Globus pallidus (tissue), 1 donor: ENCODE measurements around the gene ARID3A.

Experiments
- DNase-seq: peaks from one replicate; pipeline ENCODE4 v3.0.0-alpha.2; 2015; ENCODE audit warnings: low spot score

The ARID3A gene

GRCh38 chr19:912181-913079 is 13.4 kb upstream of the ARID3A start:
- no peak for DNase-seq

GRCh38 chr19:913080-913748 is 12.6 kb upstream of the ARID3A start, which contains the start of gene R3HDM4:
R3HDM4 (minus strand) TSS chr19:913219; CDS start chr19:913157, 62 bp downstream.
- peak; percentile 54 for DNase-seq

GRCh38 chr19:916645-917322 is 9.1 kb upstream of the ARID3A start:
- no peak for DNase-seq

GRCh38 chr19:917323-918151 is 8.3 kb upstream of the ARID3A start, which contains the start of gene KISS1R:
KISS1R (plus strand) TSS chr19:917333; CDS start chr19:917503, 170 bp downstream.
- no peak for DNase-seq

- no peak for DNase-seq
Measured at GRCh38 chr19:918152-918437, 7.7 kb upstream of the ARID3A start.

- no peak for DNase-seq
Measured at GRCh38 chr19:918481-919198, 7.2 kb upstream of the ARID3A start.

GRCh38 chr19:919199-920050 is 6.4 kb upstream of the ARID3A start:
- DNase-seq, result no peak

- DNase-seq, result no peak
Measured at GRCh38 chr19:920051-920864, 5.6 kb upstream of the ARID3A start.

- no peak for DNase-seq
Measured at GRCh38 chr19:924553-925086, 1.2 kb upstream of the ARID3A start.

GRCh38 chr19:925087-925525 is 729 bp upstream of the ARID3A start:
- no peak for DNase-seq

- DNase-seq, result no peak
Measured at GRCh38 chr19:926323-926588, 421 bp downstream of the ARID3A start.

GRCh38 chr19:926589-927350 is 935 bp downstream of the ARID3A start:
- peak; percentile 42 for DNase-seq

GRCh38 chr19:927351-927779 is 1.5 kb downstream of the ARID3A start:
- no peak for DNase-seq

GRCh38 chr19:927780-928401 is 2.1 kb downstream of the ARID3A start:
- no peak for DNase-seq

GRCh38 chr19:928471-929202 is 2.8 kb downstream of the ARID3A start:
- no peak for DNase-seq

GRCh38 chr19:929203-929890 is 3.5 kb downstream of the ARID3A start:
- DNase-seq, result no peak

- DNase-seq, result no peak
Measured at GRCh38 chr19:929891-930258, 4.0 kb downstream of the ARID3A start.
